Activated CD8-positive, alpha-beta memory T cell treated with anti-CD3 and anti-CD28 coated beads for 1 hour (primary cell): ENCODE results near the gene ITGA5.
A peak's percentile ranks its signal among the peaks of the same experiment; 100 is the strongest.

Source experiments
- DNase-seq, 2 donors: peaks; one replicate each; pipeline ENCODE4 v3.0.0-alpha.2; 2020; ENCODE audit warnings: low read depth in 1 of 2; ENCODE audit errors: extremely low read depth in 1 of 2

Gene ITGA5

DNA sequence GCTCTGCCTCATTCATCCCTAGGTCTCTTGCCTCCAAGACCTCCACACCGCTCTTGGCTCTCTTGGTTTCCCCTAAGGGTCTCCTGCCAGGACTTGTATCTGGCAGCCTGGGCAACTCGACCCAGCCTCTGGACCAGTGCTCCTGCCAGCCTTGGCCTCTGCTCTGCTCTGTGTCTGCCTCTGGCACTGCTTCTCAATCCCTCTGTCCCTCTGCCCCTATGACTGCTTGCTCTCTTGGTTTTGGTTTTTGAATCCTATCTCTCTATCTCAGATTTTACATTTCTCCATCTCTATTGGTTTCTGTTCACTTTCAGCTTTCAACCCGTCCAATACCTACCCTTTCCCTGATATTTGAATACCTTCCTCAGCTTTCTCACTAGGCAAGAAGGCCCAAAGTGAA is 6.3 kb downstream of the ITGA5 start:
- no peak for DNase-seq

DNA sequence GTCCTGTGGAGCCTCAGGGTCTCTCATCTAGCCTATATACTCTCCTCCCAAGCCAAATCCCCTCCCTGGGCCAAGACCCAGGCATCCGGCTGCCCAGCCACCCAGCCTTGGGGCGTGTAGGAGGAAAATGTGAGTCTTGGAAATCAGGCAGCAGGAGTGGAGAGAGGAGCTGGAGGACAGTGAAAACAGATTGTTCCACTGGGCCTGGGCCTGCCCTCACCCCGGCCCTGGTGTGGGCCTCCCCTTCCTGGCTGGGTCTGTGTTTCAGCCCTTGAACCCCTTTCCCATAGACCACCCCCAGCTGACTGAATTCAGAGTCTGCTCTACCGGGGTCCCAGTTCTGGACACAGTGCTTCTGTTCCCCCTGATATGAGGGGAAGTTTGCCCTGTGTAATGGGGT is 6.7 kb downstream of the ITGA5 start:
- no peak for DNase-seq

DNA sequence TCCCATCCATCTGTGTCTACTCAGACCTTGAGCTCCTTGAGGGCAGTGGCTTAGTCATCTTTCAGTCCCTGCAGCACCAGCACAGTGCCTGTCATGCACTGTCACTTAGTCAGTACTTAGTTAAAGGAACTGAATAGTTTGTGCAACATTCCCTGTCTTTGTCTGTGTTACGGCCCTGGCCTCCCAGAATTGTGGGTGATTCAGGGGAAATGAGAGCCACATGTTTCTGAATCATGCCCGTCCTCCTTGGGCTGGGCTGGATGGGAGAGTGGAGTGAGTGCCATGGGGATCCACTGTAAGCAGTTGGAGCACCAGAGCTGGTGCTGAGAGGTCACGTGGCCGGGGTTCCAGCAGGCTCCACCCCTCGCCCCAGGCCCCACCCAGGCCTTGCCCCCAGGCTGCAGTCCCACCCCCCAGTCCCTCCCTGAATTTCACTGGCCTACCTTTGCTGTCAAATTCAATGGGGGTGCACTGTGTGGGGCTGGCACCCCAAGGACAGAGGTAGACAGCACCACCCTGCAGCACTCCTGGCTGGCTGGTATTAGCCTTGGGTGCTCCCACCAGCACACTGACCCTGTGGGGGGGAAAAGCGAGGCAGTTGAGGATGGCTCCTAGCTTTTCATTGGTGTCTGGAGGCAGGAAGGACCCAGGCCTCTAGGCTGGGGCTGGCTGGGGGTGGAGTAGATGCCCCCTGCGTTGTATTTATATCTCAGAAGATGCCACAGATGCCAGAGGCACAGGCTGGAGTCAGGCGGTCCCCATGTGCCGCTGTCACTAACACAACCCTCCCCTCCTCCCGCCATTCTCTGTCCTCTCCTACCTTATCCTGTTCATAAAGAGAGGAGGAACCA is 7.5 kb downstream of the ITGA5 start:
- no peak for DNase-seq

DNA sequence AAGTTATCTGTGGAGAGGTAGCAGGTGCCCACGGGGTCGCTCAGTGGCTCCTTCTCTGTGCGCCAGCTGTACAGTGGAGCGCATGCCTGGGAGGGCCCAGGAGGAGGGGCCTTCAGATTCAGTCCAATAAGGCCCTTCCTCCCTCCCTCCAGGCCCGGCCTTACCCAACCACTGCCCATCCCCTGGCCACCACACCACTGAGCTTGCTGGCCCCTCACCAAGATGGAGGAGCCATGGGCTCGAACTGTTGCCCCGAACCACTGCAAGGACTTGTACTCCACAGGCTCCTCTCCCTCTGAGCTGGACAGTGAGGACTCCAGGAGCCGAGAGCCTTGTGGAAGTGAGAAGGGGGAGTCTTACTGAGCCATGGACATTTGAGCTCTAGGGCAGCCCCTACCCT is 9.8 kb downstream of the ITGA5 start:
- DNase-seq = no peak

DNA sequence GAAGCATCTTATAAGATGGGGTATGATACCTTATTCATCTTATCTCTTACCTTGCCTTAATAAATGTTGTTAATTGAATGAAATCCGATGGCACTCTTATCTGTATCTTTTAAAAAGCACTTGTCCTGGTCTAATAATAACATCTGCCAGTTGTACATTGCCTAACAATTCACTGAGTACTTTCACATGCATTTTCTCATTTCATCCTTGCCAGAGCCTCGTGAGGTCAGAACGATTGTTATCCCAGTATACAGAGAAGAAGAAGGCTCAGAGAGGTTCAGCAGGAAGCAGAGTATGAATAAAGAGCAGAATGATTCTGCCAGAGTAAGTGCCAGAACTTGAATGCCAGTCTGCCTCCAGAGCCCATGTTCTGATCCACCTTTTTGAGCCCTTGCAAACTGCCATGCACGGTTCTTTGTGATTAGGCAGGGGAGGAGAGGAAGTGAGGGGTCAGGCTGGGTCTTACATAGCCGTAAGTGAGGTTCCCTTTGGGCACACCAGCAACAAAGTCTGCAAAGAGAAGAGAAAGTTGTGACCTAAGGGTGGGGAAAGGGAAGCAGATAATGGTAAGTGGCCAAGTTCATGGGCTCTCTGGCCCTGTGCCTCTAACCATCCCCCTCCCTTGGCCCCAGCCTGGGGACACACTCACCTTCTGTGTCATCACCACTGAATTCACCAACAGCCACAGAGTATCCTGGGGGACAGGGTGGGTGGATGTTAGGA is 11.7 kb downstream of the ITGA5 start:
- no peak for DNase-seq

DNA sequence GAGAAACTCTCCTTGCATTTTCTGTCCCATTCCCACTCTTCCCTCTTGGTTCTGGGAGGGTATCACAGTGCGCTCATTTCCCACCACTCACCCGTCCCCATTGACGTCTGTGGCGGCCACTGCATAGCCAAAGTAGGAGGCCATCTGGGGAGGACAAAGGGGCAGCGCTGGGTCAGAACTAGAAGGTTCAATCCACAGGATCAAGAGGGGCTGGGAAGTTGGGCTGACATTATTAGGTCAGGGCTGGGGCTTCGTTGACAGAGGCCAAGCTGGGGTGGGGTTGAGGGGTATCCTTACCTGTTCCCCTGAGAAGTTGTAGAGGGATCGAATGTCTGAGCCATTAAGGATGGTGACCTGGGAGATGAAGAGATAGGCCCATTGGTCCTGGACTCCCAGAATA is 13.5 kb downstream of the ITGA5 start:
- DNase-seq = no peak

DNA sequence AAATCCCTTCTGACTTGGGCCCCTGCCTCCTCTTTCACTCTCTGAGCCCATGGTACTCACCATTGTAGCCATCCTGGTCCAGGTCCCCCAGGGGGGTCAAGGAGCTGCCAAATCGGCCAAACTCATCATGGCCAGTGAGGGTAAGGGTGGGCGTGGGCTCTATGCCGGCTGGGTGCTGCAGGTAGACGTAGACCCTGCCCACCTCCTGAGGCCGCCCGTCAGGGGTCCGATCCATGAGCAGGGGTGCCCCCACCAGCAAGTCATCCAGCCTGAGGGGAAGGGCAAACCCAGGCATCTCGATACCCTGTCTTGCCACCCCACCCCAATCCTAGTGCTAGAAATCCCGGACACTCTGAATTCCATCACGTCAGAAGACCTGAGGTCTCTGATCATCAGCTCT is 14.0 kb downstream of the ITGA5 start:
- DNase-seq = no peak

DNA sequence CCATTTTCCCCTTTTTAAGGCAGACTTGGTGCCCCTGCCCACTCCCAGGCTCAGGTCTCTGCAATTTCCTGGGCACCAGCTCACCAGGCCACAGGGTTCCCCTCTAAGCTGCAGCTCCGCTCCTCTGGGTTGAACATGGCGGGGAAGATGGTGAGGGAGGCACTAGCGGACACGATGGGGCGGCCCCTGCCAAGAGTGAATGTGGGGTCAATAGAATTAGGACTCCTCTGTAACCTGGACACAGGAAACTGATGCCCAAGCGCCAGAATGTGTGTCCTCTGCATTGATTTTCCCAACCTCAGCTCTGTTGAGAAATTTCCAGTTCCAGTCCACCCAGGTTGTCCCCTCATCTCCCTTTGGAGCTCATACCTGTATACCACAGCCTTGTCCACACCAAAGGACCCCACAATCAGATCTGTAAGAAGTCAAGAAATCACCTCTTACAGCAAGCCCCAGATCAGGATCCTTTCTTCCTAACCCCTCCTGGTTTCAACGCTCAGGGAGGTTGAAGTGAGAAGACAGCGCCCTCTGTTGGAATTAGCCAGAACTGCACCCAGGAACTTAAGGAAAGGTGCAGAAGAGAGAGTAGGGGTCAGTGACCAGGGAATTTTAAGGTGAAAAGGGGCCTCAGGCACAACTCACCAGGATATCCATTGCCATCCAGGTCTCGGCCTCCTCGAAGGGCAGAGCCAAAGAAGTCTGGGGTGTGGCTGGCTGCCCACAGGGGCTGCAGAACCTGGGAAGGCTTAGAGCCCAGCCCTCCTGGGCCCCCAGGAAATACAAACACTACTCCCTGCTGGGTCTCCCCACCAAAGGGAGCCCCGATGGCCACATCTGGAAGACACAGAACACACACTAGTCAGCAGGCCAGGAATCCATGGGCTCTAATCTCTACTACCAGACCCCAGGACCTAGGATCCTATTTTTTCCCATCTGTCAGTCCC is 14.7 kb downstream of the ITGA5 start:
- DNase-seq = peak in 1 of 2 donors; percentile 38

DNA sequence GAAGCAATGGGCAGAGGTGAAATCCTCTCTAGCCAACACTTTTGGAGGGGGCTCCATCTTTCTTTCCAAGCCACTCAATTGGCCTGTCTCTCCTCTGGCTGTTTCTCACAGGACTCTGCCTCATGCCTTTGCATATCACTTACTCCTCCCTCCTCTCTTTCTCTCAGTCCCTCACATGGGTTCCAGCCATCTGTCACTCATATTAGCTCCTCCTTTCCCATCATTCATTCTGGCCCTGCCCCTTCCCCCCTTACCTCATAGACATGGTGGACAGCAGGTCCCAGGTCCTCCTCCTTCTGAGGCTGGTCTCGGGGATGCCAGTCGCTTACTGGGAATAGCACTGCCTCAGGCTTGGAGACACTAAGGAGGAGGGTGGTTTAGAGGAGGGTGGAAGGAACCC is 17.9 kb downstream of the ITGA5 start:
- DNase-seq = no peak

DNA sequence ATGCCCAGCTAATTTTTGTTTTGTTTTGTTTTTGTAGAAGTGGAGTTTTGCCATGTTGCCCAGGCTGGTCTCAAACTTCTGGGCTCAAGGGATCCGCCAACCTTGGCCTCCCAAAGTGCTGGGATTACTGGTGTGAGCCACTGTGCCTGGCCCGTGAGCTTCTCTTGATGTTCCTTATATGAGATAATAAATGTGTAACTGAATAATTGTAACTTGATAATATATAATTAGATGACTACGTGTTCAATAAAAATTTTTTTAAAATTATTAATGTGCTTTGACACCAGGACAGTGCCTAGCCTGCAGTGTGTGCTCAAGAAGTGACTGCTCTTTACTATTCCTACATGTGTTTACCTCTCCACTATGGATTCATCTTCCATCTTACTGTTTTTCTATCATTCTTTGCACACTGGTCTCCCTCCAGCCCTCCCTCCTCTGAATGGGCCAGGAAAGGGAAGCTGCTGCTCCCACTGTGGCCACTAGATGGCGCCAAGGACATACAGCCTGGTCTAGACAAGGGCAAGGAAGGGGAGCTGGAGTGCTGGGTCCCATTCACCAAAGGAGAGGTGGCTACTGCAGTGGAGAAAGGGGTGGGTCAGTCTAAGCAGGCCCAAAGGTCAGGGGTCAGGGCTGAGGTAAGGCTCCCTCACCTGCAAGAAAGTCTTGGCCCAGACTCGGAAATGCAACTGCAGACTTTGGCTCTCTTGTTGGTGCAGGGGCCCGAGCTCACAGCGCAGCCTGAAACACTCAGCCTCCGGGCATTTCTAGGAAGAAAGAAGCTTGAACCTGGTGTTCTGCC is 19.9 kb downstream of the ITGA5 start:
- peak; percentile 70 to 74 for DNase-seq

DNA sequence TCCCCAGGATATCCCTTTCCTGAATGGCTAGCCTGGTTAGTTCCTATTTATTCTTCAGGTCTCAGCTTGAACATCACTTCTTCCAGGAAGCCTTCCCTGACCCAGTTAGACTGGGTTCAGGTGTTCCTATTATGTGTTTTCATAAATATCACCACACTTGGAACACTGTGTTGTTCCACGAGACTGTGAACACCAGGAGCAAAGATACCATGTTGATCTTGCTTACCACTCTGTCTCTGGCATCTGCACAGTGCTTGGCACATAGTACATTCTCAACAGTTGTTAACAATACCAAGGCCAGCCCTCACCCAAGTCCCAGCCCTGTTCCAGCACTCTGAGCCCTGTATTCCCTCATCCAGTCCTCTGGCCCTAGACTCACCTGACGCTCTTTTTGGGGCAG is 20.8 kb downstream of the ITGA5 start:
- no peak for DNase-seq

DNA sequence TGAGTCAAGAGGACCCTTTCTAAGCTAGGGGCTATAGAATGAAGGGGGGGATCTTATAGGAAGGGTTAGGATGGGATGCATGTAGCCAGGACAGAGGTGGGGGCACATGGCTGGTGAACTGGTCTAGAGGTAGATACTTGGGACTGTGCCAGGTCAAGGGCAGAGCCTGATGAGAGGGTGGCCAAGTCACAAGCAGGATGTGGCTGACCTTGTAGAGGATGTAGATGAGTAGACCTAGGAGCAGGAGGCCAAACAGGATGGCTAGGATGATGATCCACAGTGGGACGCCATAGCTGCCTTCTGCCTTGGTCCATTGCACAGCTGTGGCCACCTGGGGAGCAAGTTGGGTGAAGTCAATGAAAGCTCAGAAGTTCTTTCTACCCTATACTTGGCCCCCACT is 21.9 kb downstream of the ITGA5 start:
- no peak for DNase-seq

DNA sequence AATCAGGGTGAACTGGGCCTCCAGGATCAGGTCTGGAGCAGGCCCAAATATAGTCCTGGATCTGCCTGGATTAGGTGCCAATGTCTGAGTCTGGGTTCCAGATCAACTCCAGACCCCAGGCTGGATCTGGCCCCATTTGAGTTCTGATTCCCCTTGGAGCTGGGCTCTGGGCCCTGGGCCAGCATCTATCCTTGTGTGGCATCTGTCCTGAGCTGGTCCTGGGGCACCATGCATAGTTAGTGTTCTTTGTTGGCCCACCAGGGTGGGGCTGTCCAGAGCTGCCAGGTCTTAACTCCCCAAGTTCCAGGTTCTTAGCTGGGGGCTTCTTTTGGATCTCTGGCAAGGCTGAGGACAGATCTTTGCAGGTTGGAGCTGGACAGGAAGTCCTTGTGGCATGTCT is 23.5 kb downstream of the ITGA5 start:
- DNase-seq = no peak

DNA sequence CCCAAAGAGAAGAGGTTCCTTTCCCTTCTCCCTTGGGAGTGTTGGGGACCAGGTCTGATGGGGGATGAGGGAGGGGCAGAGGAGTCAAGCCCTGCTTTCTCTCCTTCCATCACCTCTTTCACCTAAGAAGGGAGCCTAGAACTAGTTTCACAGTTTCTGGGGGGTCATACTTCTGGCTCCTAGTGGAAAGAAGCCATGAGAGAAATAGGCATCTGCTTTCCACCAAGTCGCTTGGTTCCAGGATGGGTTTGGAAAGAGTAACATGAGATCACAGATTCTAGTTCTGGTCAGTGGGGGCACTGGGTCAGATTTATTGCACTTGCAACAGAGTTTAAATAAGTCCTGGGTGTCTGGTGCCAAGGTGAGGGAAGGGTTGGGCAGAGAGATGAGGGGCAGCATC is 24.1 kb downstream of the ITGA5 start:
- DNase-seq = no peak

DNA sequence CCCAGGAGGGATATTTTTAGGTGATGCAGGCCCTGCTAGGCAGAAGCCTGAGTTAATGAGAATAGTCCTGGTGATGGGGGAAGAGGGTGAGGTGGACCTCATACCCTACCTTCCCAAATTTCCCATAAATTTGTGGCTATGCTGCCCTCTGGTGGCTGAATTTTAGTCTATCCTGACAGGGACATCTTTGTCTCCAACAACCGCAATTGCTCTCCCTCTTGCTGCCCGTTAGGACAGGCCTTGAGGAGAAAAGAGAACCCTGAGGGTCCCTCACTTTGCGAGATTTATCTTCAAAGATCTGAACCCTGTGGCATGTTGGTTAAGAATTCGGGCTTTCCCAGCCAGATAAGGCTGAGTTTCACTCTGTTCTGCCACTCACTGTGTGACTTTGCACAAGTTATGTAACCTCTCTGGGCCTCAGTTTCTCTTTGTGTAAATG is 24.8 kb downstream of the ITGA5 start:
- DNase-seq = no peak

DNA sequence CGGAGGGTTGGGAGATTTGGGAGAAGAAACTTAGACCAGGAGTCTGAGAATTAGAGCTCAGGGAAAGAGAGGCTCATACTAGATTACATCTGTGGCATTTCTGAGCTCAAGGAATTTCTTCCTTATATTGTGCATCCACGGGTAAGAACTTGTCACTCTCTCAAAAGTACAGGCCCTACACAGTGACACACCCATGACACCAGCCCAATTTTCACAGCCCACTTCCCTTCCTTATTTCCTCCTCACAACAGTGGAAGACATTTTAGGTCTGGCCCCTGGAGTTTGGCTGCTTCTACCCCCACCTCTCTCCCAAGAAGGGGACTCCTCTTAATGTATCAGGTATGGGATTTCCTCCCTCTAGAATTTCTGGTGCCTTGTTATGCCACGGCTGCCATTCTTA is 25.3 kb downstream of the ITGA5 start:
- DNase-seq = no peak

DNA sequence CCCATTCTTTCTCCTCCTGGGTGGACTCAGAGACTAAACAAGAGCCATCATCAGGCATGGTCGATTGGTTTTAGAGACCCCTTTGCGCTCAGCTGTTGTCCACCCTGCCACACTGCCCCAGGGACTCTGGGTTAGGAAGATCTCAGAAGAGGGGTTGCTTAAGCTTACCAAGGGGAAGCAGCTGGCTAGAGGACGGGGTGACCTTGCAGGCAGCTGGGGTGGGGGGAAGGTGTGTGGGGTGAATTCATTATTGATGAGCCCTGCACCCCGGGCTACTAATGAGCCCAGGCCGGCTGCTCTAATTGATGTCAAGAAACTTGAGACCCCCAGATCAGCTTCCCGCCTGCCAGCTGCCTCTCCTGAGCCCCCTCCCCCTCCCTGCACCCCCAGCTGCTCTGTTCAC is 25.9 kb downstream of the ITGA5 start:
- no peak for DNase-seq

DNA sequence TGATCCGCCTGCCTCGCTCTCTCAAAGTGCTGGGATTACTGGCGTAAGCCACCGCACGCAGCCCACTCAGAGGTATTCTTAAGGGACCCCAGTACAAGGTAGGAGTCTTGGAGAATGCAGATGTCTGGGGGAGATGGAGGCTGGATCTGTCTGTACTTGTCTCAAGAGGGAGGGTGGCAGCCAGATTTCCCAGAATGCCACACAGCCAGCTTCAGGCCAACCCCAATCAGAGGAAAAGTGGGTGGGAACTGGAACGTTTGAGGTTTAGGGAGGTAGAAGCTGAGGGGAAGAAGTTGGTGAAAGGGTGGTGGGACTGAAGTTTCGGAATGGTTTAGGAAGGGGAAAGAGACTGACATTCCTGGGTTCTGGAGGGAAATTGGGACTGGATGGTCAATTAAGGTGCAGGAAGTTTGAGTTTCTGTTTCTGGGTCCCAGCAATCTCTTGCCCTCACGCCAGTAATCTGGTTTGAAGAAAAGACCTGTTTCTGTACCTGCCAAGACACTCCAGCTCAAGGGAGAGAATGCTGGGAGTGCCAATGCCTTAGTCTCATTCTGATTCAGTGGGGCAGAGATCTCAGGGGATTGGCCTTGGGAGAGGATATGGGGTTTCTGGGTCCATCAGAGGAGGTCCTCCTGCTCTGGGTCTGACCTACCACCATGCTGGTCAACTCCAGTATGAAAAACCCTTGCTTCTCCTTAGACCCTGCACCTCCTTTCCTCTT is 26.4 kb downstream of the ITGA5 start:
- no peak for DNase-seq

DNA sequence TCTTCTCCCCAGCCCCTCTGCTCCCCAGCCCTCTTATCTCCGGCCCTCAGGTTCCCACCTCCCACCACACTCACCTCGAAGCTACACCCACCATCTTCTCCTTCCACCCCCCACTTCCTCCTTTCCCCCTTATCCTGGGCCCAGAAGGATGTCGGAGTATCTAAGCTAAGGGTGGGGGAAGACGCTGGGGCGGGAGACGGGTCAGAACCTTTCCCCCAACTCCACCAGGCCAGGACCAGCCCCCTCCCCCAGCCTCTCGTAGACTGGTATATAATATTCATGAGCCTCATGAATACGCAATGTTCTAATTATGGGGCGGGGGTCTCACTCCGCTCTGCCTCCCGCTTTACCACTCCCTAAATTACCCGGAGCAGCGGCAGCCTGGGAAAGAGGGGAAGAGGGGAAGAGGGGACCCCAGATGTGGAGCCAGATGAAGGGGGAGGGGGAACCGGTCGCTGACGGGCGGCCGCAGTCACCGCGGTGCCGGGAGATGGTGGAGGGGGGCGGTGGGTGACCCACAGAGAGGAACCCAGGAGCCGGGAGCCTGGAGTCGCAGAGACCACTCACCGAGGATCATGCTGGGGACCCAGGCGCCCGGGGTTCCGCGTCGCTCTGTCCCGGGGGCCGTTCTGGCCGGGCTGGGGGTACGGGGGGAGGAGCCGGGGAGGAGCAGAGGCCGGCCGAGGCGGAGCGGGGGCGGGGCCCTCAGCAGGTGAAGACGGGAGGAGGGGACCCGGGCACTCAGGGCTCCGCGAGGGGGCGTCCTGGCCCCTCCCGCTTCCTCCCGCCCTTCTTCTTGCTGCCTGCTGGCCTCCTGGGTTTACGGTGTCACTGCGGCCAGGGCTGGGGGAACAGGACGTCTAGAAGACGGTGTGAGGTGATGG is 28.2 kb downstream of the ITGA5 start:
- DNase-seq = peak in 1 of 2 donors; percentile 54
